NCI-H2227 (cell line): ENCODE measurements around the gene PAX3.
A peak's percentile ranks its signal among the peaks of the same experiment; 100 is the strongest.

Experiments
- DNase-seq: peaks from one replicate; lab custom pipeline; 2025; ENCODE audit not compliant: unreplicated experiment; lab: John Stamatoyannopoulos, UW

Gene PAX3

GRCh38 chr2:222298311-222299150, at the start of gene PAX3:
Gene PAX3 (minus strand): TSS chr2:222298998. CDS start chr2:222298615, 383 bp downstream.
- no peak for DNase-seq

GRCh38 chr2:222341331-222341730, 42.5 kb upstream of the PAX3 start:
- no peak for DNase-seq

- no peak for DNase-seq
These were observed 39.6 kb upstream of the PAX3 start for GRCh38 chr2:222338374-222338773.

- DNase-seq = no peak
These were observed 38.1 kb upstream of the PAX3 start for GRCh38 chr2:222336931-222337330.

- DNase-seq = no peak
These were observed 37.6 kb upstream of the PAX3 start for GRCh38 chr2:222336442-222336841.

- DNase-seq = no peak
These were observed 36.1 kb upstream of the PAX3 start for GRCh38 chr2:222334914-222335313.

- no peak for DNase-seq
These were observed 34.6 kb upstream of the PAX3 start for GRCh38 chr2:222333397-222333796.

GRCh38 chr2:222332116-222332515, 33.3 kb upstream of the PAX3 start:
- no peak for DNase-seq

- no peak for DNase-seq
These were observed 32.1 kb upstream of the PAX3 start for GRCh38 chr2:222330910-222331309.

- DNase-seq = no peak
These were observed 23.4 kb upstream of the PAX3 start for GRCh38 chr2:222322236-222322635.

- peak; percentile 81 for DNase-seq
These were observed 21.9 kb upstream of the PAX3 start for GRCh38 chr2:222320436-222321395.

GRCh38 chr2:222319586-222320435, 21.0 kb upstream of the PAX3 start:
- DNase-seq = peak; percentile 88

- DNase-seq = peak; percentile 77
These were observed 20.2 kb upstream of the PAX3 start for GRCh38 chr2:222318712-222319585.

GRCh38 chr2:222318026-222318711, 19.4 kb upstream of the PAX3 start:
- peak; percentile 90 for DNase-seq

GRCh38 chr2:222315443-222316121, 16.8 kb upstream of the PAX3 start:
- peak; percentile 15 for DNase-seq

GRCh38 chr2:222313816-222314215, 15.0 kb upstream of the PAX3 start:
- no peak for DNase-seq

- DNase-seq = no peak
These were observed 13.4 kb upstream of the PAX3 start for GRCh38 chr2:222311978-222312738.
